SH-SY5Y (cell line): ENCODE data around the gene SHF.

Experiments
- GATA2 ChIP-seq: IDR thresholded peaks from 2 replicates; pipeline ENCODE4 v1.6.1; 2011; ENCODE audit warnings: mild to moderate bottlenecking, low read depth, low read length
- GATA3 ChIP-seq: IDR thresholded peaks from 2 replicates; pipeline ENCODE4 v1.6.1; 2011; ENCODE audit warnings: low read depth, mild to moderate bottlenecking, low read length, moderate library complexity

DNA sequence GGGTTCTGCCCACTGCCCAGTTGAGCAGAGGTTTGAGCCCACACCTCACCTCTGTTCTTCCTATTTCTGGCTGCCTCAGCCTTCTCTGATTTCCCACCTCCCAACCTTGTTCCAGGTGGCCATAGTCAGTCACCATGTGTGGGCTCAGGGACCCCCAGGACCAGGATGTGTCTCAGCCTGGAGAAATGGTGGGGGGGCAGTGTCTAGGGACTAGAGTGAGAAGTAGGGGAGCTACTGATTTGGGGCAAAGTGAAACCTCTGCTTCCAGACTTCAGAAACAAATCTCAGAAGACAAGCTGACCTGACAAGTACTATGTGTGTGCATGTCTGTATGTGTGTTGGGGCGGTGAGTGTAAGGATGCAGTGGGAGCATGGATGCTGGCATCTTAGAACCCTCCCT is 22.9 kb downstream of the SHF start:
- TF ChIP-seq GATA2 (no peak), GATA3 (no peak)
